ENCODE results near the gene FGF14. TPM values are rescaled to one million over a fixed set of nuclear protein-coding genes. Genes with fewer than 3 reads are reported as not detected.

FGF14 gene
- total and polyA plus RNA-seq, 2 experiments from 2014 or later: 0.03 TPM; not detected in 1

DNA sequence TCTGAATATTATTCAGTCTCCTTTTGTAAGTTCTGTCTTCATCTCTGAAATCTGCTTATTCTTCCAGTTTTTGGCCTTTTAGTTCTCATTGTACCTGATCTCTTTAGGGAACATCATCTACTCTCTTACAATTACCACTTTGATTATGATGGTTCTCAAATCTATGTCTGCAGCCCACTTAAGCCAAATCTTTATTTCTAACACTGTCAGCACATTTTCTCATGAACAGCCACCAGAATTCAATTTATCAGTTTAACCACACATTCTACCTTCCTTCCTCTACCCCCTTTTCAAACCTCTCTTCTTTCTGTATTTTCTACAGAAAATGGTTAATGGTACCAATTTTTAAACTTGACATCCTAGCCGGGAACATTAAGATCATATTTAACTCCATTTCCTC, 175.3 kb downstream of the FGF14 start (continued):
- TF ChIP-seq NANOG (IDR thresholded peaks at IDR 0.05; ENCODE audit: borderline replicate concordance) (no peak), STAT1 (IDR thresholded peaks at IDR 0.05; ENCODE audit: unreplicated experiment) (no peak)

GRCh38 chr13:102225892-102226291, 176.0 kb downstream of the FGF14 start:
- H3K36me3 Mint-ChIP-seq (ENCODE audit: low read depth): no peaks in the 10 kb centered on the region
- Histone ChIP-seq H3K4me3 (no peak overlapping the region), H3F3A (replicated peaks; ENCODE audit: low read depth) (no peaks in the 10 kb centered on the region), H3K4me2 (no peak overlapping the region), H3K9me2 (ENCODE audit: insufficient read depth) (no peaks in the 10 kb centered on the region), H2AFZ (no peak overlapping the region), H3K36me3 (ENCODE audit: insufficient read depth) (no peaks in the 10 kb centered on the region), H3K4me1 (ENCODE audit: insufficient read depth) (no peaks in the 10 kb centered on the region), H3K79me2 (replicated peaks; ENCODE audit: insufficient read depth) (no peaks in the 10 kb centered on the region), H3K27ac (ENCODE audit: low read depth) (no peak overlapping the region), H3K27me3 (ENCODE audit: insufficient read depth) (no peaks in the 10 kb centered on the region), H4K20me1 (replicated peaks; ENCODE audit: insufficient read depth) (no peaks in the 10 kb centered on the region)
- H3K9me3 Mint-ChIP-seq: no peaks in the 10 kb centered on the region
- ATAC-seq (no peak), DNase-seq (ENCODE audit: low spot score) (no peak)
- no peak overlapping the region for H3K27ac Mint-ChIP-seq
- peaks cover 5% of the 10 kb centered on the region for H3K27me3 Mint-ChIP-seq (ENCODE audit: insufficient read depth, low read depth, poor library complexity)
- peaks cover 10% of the 10 kb centered on the region; the same call in 2 of the 3 replicates for H3K4me1 Mint-ChIP-seq
- TF ChIP-seq ZNF114 (CRISPR knock-in tag; IDR thresholded peaks at IDR 0.05): no peak
- no peak overlapping the region for H3K4me3 Mint-ChIP-seq

GRCh38 chr13:102220681-102221228, 181.1 kb downstream of the FGF14 start:
- H3K27me3 Mint-ChIP-seq (ENCODE audit: insufficient read depth, low read depth, poor library complexity): peaks cover 5% of the 10 kb centered on the region
- H3K4me3 ChIP-seq: no peak overlapping the region
- no peak for TF ChIP-seq EZH2 (IDR thresholded peaks at IDR 0.05; ENCODE audit: low read depth, unreplicated experiment)
- H3K4me3 Mint-ChIP-seq: no peak overlapping the region
- ATAC-seq: no peak
- H3K36me3 Mint-ChIP-seq (ENCODE audit: low read depth): no peaks in the 10 kb centered on the region
- H3K4me1 Mint-ChIP-seq: peaks cover 10% of the 10 kb centered on the region; the same call in 2 of the 3 replicates
- H3K27me3 ChIP-seq (ENCODE audit: insufficient read depth): no peaks in the 10 kb centered on the region
- no peaks in the 10 kb centered on the region for H3K79me2 ChIP-seq (replicated peaks; ENCODE audit: insufficient read depth)
- H3K27ac Mint-ChIP-seq: no peak overlapping the region
- no peak overlapping the region for H3K4me2 ChIP-seq
- no peaks in the 10 kb centered on the region for H3K36me3 ChIP-seq (ENCODE audit: insufficient read depth)
- H3K9me2 ChIP-seq (ENCODE audit: insufficient read depth): no peaks in the 10 kb centered on the region
- DNase-seq (ENCODE audit: low spot score): no peak
- H4K20me1 ChIP-seq (replicated peaks; ENCODE audit: insufficient read depth): no peaks in the 10 kb centered on the region
- no peaks in the 10 kb centered on the region for H3K9me3 Mint-ChIP-seq
- no peaks in the 10 kb centered on the region for H3F3A ChIP-seq (replicated peaks; ENCODE audit: low read depth)
- no peaks in the 10 kb centered on the region for H3K4me1 ChIP-seq (ENCODE audit: insufficient read depth)
- H2AFZ ChIP-seq: peak overlapping the region; percentile 29; the same call in 1 of the 2 replicates
- H3K27ac ChIP-seq (ENCODE audit: low read depth): no peak overlapping the region

DNA sequence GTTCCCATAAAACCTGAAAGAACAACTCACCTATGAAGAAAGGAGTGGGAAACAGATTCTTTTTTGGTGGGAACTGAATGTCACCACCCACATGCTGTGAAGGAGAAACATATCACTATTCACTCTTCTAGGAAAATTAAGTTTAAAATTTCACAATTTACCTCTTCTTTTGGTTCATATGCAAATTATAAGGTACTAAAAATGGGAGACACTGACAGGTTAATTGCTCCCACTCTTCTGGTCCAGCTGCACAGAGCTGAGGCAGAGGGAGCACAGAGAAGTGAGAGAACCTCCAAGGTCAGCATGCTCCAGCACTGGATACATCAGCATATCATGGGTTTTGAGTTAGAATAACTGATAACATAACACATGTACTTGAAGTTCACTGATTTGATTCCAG, 186.9 kb downstream of the FGF14 start:
- H3K27me3 Mint-ChIP-seq (ENCODE audit: insufficient read depth, low read depth, poor library complexity): no peaks in the 10 kb centered on the region
- no peak overlapping the region for H2AFZ ChIP-seq
- TF ChIP-seq, protein P1, sequence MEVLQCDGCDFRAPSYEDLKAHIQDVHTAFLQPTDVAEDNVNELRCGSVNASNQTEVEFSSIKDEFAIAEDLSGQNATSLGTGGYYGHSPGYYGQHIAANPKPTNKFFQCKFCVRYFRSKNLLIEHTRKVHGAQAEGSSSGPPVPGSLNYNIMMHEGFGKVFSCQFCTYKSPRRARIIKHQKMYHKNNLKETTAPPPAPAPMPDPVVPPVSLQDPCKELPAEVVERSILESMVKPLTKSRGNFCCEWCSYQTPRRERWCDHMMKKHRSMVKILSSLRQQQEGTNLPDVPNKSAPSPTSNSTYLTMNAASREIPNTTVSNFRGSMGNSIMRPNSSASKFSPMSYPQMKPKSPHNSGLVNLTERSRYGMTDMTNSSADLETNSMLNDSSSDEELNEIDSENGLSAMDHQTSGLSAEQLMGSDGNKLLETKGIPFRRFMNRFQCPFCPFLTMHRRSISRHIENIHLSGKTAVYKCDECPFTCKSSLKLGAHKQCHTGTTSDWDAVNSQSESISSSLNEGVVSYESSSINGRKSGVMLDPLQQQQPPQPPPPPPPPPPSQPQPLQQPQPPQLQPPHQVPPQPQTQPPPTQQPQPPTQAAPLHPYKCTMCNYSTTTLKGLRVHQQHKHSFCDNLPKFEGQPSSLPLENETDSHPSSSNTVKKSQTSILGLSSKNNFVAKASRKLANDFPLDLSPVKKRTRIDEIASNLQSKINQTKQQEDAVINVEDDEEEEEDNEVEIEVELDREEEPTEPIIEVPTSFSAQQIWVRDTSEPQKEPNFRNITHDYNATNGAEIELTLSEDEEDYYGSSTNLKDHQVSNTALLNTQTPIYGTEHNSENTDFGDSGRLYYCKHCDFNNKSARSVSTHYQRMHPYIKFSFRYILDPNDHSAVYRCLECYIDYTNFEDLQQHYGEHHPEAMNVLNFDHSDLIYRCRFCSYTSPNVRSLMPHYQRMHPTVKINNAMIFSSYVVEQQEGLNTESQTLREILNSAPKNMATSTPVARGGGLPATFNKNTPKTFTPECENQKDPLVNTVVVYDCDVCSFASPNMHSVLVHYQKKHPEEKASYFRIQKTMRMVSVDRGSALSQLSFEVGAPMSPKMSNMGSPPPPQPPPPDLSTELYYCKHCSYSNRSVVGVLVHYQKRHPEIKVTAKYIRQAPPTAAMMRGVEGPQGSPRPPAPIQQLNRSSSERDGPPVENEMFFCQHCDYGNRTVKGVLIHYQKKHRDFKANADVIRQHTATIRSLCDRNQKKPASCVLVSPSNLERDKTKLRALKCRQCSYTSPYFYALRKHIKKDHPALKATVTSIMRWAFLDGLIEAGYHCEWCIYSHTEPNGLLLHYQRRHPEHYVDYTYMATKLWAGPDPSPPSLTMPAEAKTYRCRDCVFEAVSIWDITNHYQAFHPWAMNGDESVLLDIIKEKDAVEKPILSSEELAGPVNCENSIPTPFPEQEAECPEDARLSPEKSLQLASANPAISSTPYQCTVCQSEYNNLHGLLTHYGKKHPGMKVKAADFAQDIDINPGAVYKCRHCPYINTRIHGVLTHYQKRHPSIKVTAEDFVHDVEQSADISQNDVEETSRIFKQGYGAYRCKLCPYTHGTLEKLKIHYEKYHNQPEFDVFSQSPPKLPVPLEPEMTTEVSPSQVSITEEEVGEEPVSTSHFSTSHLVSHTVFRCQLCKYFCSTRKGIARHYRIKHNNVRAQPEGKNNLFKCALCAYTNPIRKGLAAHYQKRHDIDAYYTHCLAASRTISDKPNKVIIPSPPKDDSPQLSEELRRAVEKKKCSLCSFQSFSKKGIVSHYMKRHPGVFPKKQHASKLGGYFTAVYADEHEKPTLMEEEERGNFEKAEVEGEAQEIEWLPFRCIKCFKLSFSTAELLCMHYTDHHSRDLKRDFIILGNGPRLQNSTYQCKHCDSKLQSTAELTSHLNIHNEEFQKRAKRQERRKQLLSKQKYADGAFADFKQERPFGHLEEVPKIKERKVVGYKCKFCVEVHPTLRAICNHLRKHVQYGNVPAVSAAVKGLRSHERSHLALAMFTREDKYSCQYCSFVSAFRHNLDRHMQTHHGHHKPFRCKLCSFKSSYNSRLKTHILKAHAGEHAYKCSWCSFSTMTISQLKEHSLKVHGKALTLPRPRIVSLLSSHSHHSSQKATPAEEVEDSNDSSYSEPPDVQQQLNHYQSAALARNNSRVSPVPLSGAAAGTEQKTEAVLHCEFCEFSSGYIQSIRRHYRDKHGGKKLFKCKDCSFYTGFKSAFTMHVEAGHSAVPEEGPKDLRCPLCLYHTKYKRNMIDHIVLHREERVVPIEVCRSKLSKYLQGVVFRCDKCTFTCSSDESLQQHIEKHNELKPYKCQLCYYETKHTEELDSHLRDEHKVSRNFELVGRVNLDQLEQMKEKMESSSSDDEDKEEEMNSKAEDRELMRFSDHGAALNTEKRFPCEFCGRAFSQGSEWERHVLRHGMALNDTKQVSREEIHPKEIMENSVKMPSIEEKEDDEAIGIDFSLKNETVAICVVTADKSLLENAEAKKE (CRISPR knock-in tag; IDR thresholded peaks at IDR 0.05): no peak
- no peak for TF ChIP-seq STAT1 (IDR thresholded peaks at IDR 0.05; ENCODE audit: unreplicated experiment)
- TF ChIP-seq ZNF114 (CRISPR knock-in tag; IDR thresholded peaks at IDR 0.05): no peak
- TF ChIP-seq, protein P2, sequence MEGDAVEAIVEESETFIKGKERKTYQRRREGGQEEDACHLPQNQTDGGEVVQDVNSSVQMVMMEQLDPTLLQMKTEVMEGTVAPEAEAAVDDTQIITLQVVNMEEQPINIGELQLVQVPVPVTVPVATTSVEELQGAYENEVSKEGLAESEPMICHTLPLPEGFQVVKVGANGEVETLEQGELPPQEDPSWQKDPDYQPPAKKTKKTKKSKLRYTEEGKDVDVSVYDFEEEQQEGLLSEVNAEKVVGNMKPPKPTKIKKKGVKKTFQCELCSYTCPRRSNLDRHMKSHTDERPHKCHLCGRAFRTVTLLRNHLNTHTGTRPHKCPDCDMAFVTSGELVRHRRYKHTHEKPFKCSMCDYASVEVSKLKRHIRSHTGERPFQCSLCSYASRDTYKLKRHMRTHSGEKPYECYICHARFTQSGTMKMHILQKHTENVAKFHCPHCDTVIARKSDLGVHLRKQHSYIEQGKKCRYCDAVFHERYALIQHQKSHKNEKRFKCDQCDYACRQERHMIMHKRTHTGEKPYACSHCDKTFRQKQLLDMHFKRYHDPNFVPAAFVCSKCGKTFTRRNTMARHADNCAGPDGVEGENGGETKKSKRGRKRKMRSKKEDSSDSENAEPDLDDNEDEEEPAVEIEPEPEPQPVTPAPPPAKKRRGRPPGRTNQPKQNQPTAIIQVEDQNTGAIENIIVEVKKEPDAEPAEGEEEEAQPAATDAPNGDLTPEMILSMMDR (conservative IDR thresholded peaks at IDR 0.05; ENCODE audit: low read depth in 2 of 2): no peak
- TF ChIP-seq EZH2phosphoT487 (IDR thresholded peaks at IDR 0.05; ENCODE audit: unreplicated experiment): no peak
- no peak for TF ChIP-seq NANOG (IDR thresholded peaks at IDR 0.05; ENCODE audit: borderline replicate concordance)

More for the DNA sequence above, 186.9 kb downstream of the FGF14 start:
- DNase-seq (ENCODE audit: low spot score) (no peak), ATAC-seq (no peak)
- H3K4me1 Mint-ChIP-seq: peaks cover 27% of the 10 kb centered on the region
- Histone ChIP-seq H3K79me2 (replicated peaks; ENCODE audit: insufficient read depth) (no peaks in the 10 kb centered on the region), H3K27me3 (ENCODE audit: insufficient read depth) (no peaks in the 10 kb centered on the region), H3F3A (replicated peaks; ENCODE audit: low read depth) (no peaks in the 10 kb centered on the region), H3K4me2 (no peak overlapping the region), H4K20me1 (replicated peaks; ENCODE audit: insufficient read depth) (no peaks in the 10 kb centered on the region), H3K4me1 (ENCODE audit: insufficient read depth) (peaks cover 16% of the 10 kb centered on the region), H3K27ac (ENCODE audit: low read depth) (no peak overlapping the region), H3K9me2 (ENCODE audit: insufficient read depth) (no peaks in the 10 kb centered on the region), H3K4me3 (no peak overlapping the region), H3K36me3 (ENCODE audit: insufficient read depth) (no peaks in the 10 kb centered on the region)
- no peaks in the 10 kb centered on the region for H3K9me3 Mint-ChIP-seq
- H3K27ac Mint-ChIP-seq: no peak overlapping the region
- no peak overlapping the region for H3K4me3 Mint-ChIP-seq
- no peaks in the 10 kb centered on the region for H3K36me3 Mint-ChIP-seq (ENCODE audit: low read depth)

Measured in GM23338 (cell line).